Peyer's patch (tissue), 4 donors: ENCODE results near the gene IP6K1.

Experiments
- CTCF ChIP-seq, 6 experiments: fragments of 450-650 bp in 4 of 6; fragments of 200-600 bp in 2 of 6; sonication (generic) in 1 of 6; IDR thresholded peaks; one replicate each; pipeline ENCODE4 v1.5.1; 2017 to 2019; ENCODE audit warnings: antibody characterized with exemption in 6 of 6, mild to moderate bottlenecking in 3 of 6, moderate library complexity in 1 of 6
- POLR2A ChIP-seq, 2 donors: fragments of 450-650 bp; IDR thresholded peaks; one replicate each; pipeline ENCODE4 v1.5.1; 2017; ENCODE audit warnings: antibody characterized with exemption in 2 of 2, mild to moderate bottlenecking in 2 of 2, moderate library complexity in 2 of 2

- TF ChIP-seq CTCF (IDR thresholded peaks at IDR 0.05) (no peak), POLR2A (IDR thresholded peaks at IDR 0.05) (no peak)
Measured at GRCh38 chr3:49750056-49750455, 36.3 kb downstream of the IP6K1 start.
